Omental fat pad (tissue), 4 donors: ENCODE measurements around the gene SCAMP1. TPM values are rescaled to one million over a fixed set of nuclear protein-coding genes. Genes with fewer than 3 reads are reported as not detected.

Experiments
- ATAC-seq: fragments of 150-250 bp; one replicate; pipeline ENCODE4 v1.9.1; 2016; ENCODE audit warnings: mild to moderate bottlenecking, moderate library complexity; ENCODE audit not compliant: low FRiP score
- DNase-seq: peaks from one replicate; pipeline ENCODE4 v3.0.0-alpha.2; 2019; ENCODE audit warnings: low spot score
- CTCF ChIP-seq, 3 donors: fragments of 450-650 bp; IDR thresholded peaks; one replicate each; pipeline ENCODE4 v1.5.1; 2016 to 2017; ENCODE audit warnings: antibody characterized with exemption in 3 of 3, mild to moderate bottlenecking in 3 of 3, moderate library complexity in 2 of 3
- total RNA-seq, 4 donors: library from RNA; depleted of rRNA; stranded (reverse); fragments of >200 nt; gene quantifications; one replicate each; pipeline ENCODE4 v1.1.0, GENCODE V29; 2016

The SCAMP1 gene
- total RNA-seq, 4 donors from 2014 or later = 21.2 to 46.5 (median 22.1) TPM

GRCh38 chr5:78490709-78491485 lies 130.5 kb downstream of the SCAMP1 start:
- TF ChIP-seq CTCF (IDR thresholded peaks at IDR 0.05) = no peak
- ATAC-seq (no peak), DNase-seq (no peak)

GRCh38 chr5:78492224-78492623 lies 131.8 kb downstream of the SCAMP1 start:
- ATAC-seq (no peak), DNase-seq (no peak)
- TF ChIP-seq CTCF (IDR thresholded peaks at IDR 0.05) = no peak

- DNase-seq (no peak), ATAC-seq (no peak)
- no peak for TF ChIP-seq CTCF (IDR thresholded peaks at IDR 0.05)
These were observed 132.2 kb downstream of the SCAMP1 start for GRCh38 chr5:78492650-78493049.

GRCh38 chr5:78495800-78496199 lies 135.4 kb downstream of the SCAMP1 start:
- no peak for TF ChIP-seq CTCF (IDR thresholded peaks at IDR 0.05)
- ATAC-seq (no peak), DNase-seq (no peak)

GRCh38 chr5:78496373-78496772 lies 136.0 kb downstream of the SCAMP1 start:
- ATAC-seq (no peak), DNase-seq (no peak)
- no peak for TF ChIP-seq CTCF (IDR thresholded peaks at IDR 0.05)

- ATAC-seq = peak; percentile 52
- no peak for TF ChIP-seq CTCF (IDR thresholded peaks at IDR 0.05)
- DNase-seq = no peak
These were observed 137.4 kb downstream of the SCAMP1 start for GRCh38 chr5:78497573-78498533.
